PC-3 (cell line): ENCODE results near the gene MACO1. TPM values are rescaled to one million over a fixed set of nuclear protein-coding genes. Genes with fewer than 3 reads are reported as not detected.

ENCODE experiments used
- ATAC-seq: fragments of 200-7000 bp; cut with Tn5 transposase; 2 replicates; pipeline ENCODE4 v1.9.1; 2020; ENCODE audit warnings: mild to moderate bottlenecking, moderate library complexity
- BruUV-seq: library from RNA; stranded (reverse); fragments of 400-500 nt; replicated peaks from 2 replicates; lab custom pipeline; 2021; lab: Mats Ljungman, UMichigan
- CTCF ChIA-PET: fragments of 300-600 bp; sonication (Branson Sonifier 250); formaldehyde crosslinking; loops from one replicate; lab custom pipeline; 2022; ENCODE audit warnings: antibody characterized with exemption; lab: Charles Lee
- POLR2A ChIA-PET: fragments of 300-600 bp; sonication (Branson Sonifier 250); formaldehyde crosslinking; loops from one replicate; lab custom pipeline; 2022; ENCODE audit warnings: antibody characterized with exemption; ENCODE audit not compliant: unreplicated experiment; lab: Charles Lee
- DNase-seq: peaks from one replicate; pipeline ENCODE4 v3.0.0-alpha.2; 2015
- H2AFZ ChIP-seq: fragments of 300-600 bp; sonication (generic); 2 replicates; pipeline ENCODE4 v1.6.0; 2016; ENCODE audit warnings: antibody characterized with exemption, low read length
- H3F3A ChIP-seq: fragments of 300-600 bp; sonication (generic); one replicate; pipeline ENCODE4 v1.6.0; 2017; ENCODE audit warnings: antibody characterized with exemption, low read length, control low read depth, mild to moderate bottlenecking; ENCODE audit not compliant: unreplicated experiment
- H3K27ac ChIP-seq: fragments of 300-600 bp; sonication (generic); 2 replicates; pipeline ENCODE4 v1.5.1; 2016; ENCODE audit warnings: mild to moderate bottlenecking, low read length
- H3K27me3 ChIP-seq: fragments of 300-600 bp; sonication (generic); 2 replicates; pipeline ENCODE4 v1.6.1; 2016; ENCODE audit warnings: low read length, mixed read lengths
- H3K36me3 ChIP-seq: fragments of 300-600 bp; sonication (generic); 2 replicates; pipeline ENCODE4 v1.6.1; 2016; ENCODE audit warnings: low read depth, mixed run types, low read length, mixed read lengths
- H3K4me1 ChIP-seq: fragments of 300-600 bp; sonication (generic); 2 replicates; pipeline ENCODE4 v1.5.1; 2016; ENCODE audit warnings: low read length; ENCODE audit not compliant: insufficient read depth
- H3K4me2 ChIP-seq: fragments of 300-600 bp; sonication (generic); 2 replicates; pipeline ENCODE4 v1.6.0; 2016; ENCODE audit warnings: low read length
- H3K4me3 ChIP-seq: fragments of 300-600 bp; sonication (generic); 2 replicates; pipeline ENCODE4 v1.5.1; 2016; ENCODE audit warnings: mild to moderate bottlenecking, low read length, mixed read lengths
- H3K79me2 ChIP-seq: fragments of 300-600 bp; sonication (generic); 2 replicates; pipeline ENCODE4 v1.6.1; 2017; ENCODE audit warnings: low read length, mixed read lengths
- H3K9ac ChIP-seq: fragments of 300-600 bp; sonication (generic); 2 replicates; pipeline ENCODE4 v1.6.0; 2016; ENCODE audit warnings: mild to moderate bottlenecking, low read length
- H3K9me2 ChIP-seq: fragments of 300-600 bp; sonication (generic); replicated peaks from 2 replicates; pipeline ENCODE4 v1.6.1; 2016; ENCODE audit warnings: mixed run types, low read length, mixed read lengths
- H3K9me3 ChIP-seq: fragments of 300-600 bp; sonication (generic); 2 replicates; pipeline ENCODE4 v1.6.1; 2016; ENCODE audit warnings: low read length, mixed read lengths
- H4K20me1 ChIP-seq: fragments of 300-600 bp; sonication (generic); 2 replicates; pipeline ENCODE4 v1.6.1; 2016; ENCODE audit warnings: low read length, mixed read lengths
- EZH2 ChIP-seq: fragments of 300-600 bp; sonication (generic); IDR thresholded peaks from one replicate; pipeline ENCODE4 v1.6.1; 2017; ENCODE audit warnings: antibody characterized with exemption, mild to moderate bottlenecking, low read length; ENCODE audit not compliant: unreplicated experiment
- EZH2phosphoT487 ChIP-seq: fragments of 300-600 bp; sonication (generic); IDR thresholded peaks from 2 replicates; pipeline ENCODE4 v1.6.1; 2018; ENCODE audit warnings: mild to moderate bottlenecking, antibody characterized with exemption, low read length, borderline replicate concordance
- intact Hi-C: fragments of 100-400 bp; cut with micrococcal nuclease; formaldehyde crosslinking; loops from 2 replicates; pipeline ENCODE4 v1.9.0; 2023
- total RNA-seq: library from RNA; depleted of rRNA; stranded (reverse); fragments of >200 nt; gene quantifications from 2 replicates; pipeline ENCODE4 v1.2.3, GENCODE V29; 2014
- TF ChIP-seq, protein P1 (sequence below): fragments of 300-600 bp; sonication (generic); conservative IDR thresholded peaks from 2 replicates; pipeline ENCODE4 v1.5.1; 2017; ENCODE audit warnings: antibody characterized with exemption, low read depth, mild to moderate bottlenecking, low read length

The MACO1 gene
- total RNA-seq, 1 experiment from 2014 or later, result 14.0 TPM

DNA sequence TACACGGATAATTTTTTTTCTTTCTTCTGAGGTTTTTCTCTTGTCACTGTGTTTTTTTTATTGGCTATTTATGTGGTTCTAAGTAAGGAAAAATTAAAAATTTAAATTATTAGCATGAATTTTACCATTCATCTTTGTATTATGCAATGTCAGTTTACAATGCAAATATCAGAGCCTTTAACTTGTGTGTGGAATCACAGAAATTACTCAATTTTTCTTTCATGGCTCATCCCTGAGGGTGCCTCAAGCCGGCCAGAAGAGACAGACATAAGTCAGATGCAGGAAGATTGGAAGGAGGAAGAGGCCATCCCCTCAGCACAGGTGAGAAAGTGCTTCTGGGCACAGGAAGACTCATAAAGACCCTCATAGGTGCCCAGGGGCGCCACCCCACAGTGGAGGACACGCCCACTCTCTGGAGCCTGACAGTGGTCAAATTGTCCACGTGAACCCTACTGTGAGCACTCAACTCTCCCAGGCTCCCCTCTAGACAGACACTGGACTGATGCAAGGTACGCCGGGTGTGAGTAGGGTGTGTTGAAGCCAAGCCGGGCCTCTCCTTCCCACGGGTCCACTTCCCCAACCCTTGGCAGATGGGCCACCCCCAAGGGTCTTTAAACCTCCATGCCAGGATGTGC, 103.2 kb downstream of the MACO1 start:
- H3F3A ChIP-seq, result no peaks in the 10 kb centered on the region
- ChIA-PET CTCF (no interaction called here), POLR2A (no interaction called here)
- intact Hi-C loops, result no loop called here
- no TSS peak for BruUV-seq
- no peaks in the 10 kb centered on the region for H3K9me3 ChIP-seq
- no peak overlapping the region for H3K9ac ChIP-seq
- H3K9me2 ChIP-seq, result no peaks in the 10 kb centered on the region
- H3K4me2 ChIP-seq, result no peak overlapping the region
- DNase-seq (no peak), ATAC-seq (no peak)
- no peaks in the 10 kb centered on the region; the same call in 1 of the 2 replicates for H3K4me1 ChIP-seq
- no peaks in the 10 kb centered on the region for H4K20me1 ChIP-seq
- H3K36me3 ChIP-seq, result no peaks in the 10 kb centered on the region
- H3K4me3 ChIP-seq, result no peak overlapping the region
- TF ChIP-seq EZH2 (no peak), EZH2phosphoT487 (no peak)
- TF ChIP-seq, protein P1, sequence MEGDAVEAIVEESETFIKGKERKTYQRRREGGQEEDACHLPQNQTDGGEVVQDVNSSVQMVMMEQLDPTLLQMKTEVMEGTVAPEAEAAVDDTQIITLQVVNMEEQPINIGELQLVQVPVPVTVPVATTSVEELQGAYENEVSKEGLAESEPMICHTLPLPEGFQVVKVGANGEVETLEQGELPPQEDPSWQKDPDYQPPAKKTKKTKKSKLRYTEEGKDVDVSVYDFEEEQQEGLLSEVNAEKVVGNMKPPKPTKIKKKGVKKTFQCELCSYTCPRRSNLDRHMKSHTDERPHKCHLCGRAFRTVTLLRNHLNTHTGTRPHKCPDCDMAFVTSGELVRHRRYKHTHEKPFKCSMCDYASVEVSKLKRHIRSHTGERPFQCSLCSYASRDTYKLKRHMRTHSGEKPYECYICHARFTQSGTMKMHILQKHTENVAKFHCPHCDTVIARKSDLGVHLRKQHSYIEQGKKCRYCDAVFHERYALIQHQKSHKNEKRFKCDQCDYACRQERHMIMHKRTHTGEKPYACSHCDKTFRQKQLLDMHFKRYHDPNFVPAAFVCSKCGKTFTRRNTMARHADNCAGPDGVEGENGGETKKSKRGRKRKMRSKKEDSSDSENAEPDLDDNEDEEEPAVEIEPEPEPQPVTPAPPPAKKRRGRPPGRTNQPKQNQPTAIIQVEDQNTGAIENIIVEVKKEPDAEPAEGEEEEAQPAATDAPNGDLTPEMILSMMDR, result no peak
- H2AFZ ChIP-seq, result no peak overlapping the region
- no peaks in the 10 kb centered on the region for H3K27me3 ChIP-seq
- H3K27ac ChIP-seq, result no peak overlapping the region
- H3K79me2 ChIP-seq, result no peaks in the 10 kb centered on the region

DNA sequence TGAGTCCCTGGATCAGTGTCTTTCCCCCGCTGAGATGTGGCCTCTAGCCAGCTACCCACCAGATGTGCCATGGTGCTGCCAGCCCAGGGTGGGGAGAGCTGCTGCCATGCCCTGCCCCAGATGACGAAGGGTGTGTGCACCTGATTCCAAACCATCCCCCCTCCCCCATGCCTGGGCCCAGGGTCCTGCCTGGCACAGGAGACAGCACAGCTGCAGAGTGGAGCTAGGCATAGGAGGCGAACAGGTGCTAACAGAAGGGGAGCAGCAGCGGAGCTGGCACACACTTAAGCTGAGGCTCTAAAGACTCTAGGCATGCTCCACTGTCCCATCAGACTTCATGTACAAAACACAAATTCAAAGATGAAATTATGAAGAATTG, 103.7 kb downstream of the MACO1 start:
- H3K9ac ChIP-seq, result no peak overlapping the region
- H3K27me3 ChIP-seq, result no peaks in the 10 kb centered on the region
- H2AFZ ChIP-seq, result no peak overlapping the region
- H3K27ac ChIP-seq, result no peak overlapping the region
- BruUV-seq, result no TSS peak
- ChIA-PET POLR2A (no interaction called here), CTCF (no interaction called here)
- no peaks in the 10 kb centered on the region for H3F3A ChIP-seq
- no peak for TF ChIP-seq EZH2phosphoT487
- no peak for TF ChIP-seq EZH2
- TF ChIP-seq, protein P1, result no peak
- no peaks in the 10 kb centered on the region; the same call in 1 of the 2 replicates for H3K4me1 ChIP-seq
- ATAC-seq, result no peak
- H3K36me3 ChIP-seq, result no peaks in the 10 kb centered on the region
- no peak overlapping the region for H3K4me2 ChIP-seq
- no peaks in the 10 kb centered on the region for H4K20me1 ChIP-seq
- no peak overlapping the region for H3K4me3 ChIP-seq
- H3K79me2 ChIP-seq, result no peaks in the 10 kb centered on the region
- no peaks in the 10 kb centered on the region for H3K9me2 ChIP-seq
- no peak for DNase-seq
- H3K9me3 ChIP-seq, result no peaks in the 10 kb centered on the region
- intact Hi-C loops, result no loop called here

- no peak overlapping the region for H3K9ac ChIP-seq
- no peaks in the 10 kb centered on the region; the same call in 1 of the 2 replicates for H3K4me1 ChIP-seq
- TF ChIP-seq EZH2 (no peak), EZH2phosphoT487 (no peak)
- TF ChIP-seq, protein P1, result no peak
- no peak overlapping the region for H3K4me3 ChIP-seq
- H4K20me1 ChIP-seq, result no peaks in the 10 kb centered on the region
- no TSS peak for BruUV-seq
- no peak overlapping the region for H3K4me2 ChIP-seq
- ChIA-PET POLR2A (no interaction called here), CTCF (no interaction called here)
- DNase-seq, result no peak
- H3K27ac ChIP-seq, result no peak overlapping the region
- H2AFZ ChIP-seq, result no peak overlapping the region
- no peaks in the 10 kb centered on the region for H3K9me2 ChIP-seq
- H3K9me3 ChIP-seq, result no peaks in the 10 kb centered on the region
- H3K36me3 ChIP-seq, result no peaks in the 10 kb centered on the region
- H3F3A ChIP-seq, result no peaks in the 10 kb centered on the region
- no peaks in the 10 kb centered on the region for H3K79me2 ChIP-seq
- no peak for ATAC-seq
- intact Hi-C loops, result no loop called here
- H3K27me3 ChIP-seq, result no peaks in the 10 kb centered on the region
Measured at GRCh38 chr1:25536124-25536523, 105.4 kb downstream of the MACO1 start.
